Spleen (tissue), 7 donors: ENCODE results near the gene CYTH4.

Experiments used
- POLR2AphosphoS5 ChIP-seq, 3 donors: sonication (generic); formaldehyde crosslinking; IDR thresholded peaks; one replicate each; pipeline ENCODE4 v1.5.1; 2017; ENCODE audit warnings: antibody characterized with exemption in 3 of 3
- TF ChIP-seq, protein P1 (sequence below), 11 experiments: fragments of 200-600 bp in 7 of 11; fragments of 450-650 bp in 4 of 11; sonication (generic) in 4 of 11; IDR thresholded peaks in 8 of 11; conservative IDR thresholded peaks in 3 of 11; 1 replicate in 7 of 11; 2 replicates in 4 of 11; pipeline versions ENCODE4 v1.4.0 to v1.8.0; 2016 to 2021; ENCODE audit warnings: antibody characterized with exemption in 11 of 11, inconsistent platforms in 4 of 11, mild to moderate bottlenecking in 1 of 11
- donor health status: DM: no; HTN: no; CAD: no; lungs with moderate emphysema.
- donor health status: DM: no; HTN: no; CAD: no.
- donor health status: DM: no; HTN: no; CAD: no.

GRCh38 chr22:37274380-37274862, 7.9 kb upstream of the CYTH4 start:
- TF ChIP-seq, protein P1, sequence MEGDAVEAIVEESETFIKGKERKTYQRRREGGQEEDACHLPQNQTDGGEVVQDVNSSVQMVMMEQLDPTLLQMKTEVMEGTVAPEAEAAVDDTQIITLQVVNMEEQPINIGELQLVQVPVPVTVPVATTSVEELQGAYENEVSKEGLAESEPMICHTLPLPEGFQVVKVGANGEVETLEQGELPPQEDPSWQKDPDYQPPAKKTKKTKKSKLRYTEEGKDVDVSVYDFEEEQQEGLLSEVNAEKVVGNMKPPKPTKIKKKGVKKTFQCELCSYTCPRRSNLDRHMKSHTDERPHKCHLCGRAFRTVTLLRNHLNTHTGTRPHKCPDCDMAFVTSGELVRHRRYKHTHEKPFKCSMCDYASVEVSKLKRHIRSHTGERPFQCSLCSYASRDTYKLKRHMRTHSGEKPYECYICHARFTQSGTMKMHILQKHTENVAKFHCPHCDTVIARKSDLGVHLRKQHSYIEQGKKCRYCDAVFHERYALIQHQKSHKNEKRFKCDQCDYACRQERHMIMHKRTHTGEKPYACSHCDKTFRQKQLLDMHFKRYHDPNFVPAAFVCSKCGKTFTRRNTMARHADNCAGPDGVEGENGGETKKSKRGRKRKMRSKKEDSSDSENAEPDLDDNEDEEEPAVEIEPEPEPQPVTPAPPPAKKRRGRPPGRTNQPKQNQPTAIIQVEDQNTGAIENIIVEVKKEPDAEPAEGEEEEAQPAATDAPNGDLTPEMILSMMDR (IDR thresholded peaks at IDR 0.05 in 8 of 11, conservative IDR thresholded peaks at IDR 0.05 in 3 of 11), result no peak
- peak; percentile 32 to 66 (median 42) for TF ChIP-seq POLR2AphosphoS5 (IDR thresholded peaks at IDR 0.05)
